Brain microvascular endothelial cell (primary cell): ENCODE measurements around the gene EDNRB.

Experiments used
- DNase-seq: peaks from one replicate; pipeline ENCODE4 v3.0.0-alpha.2; 2020
- H3K27ac ChIP-seq: fragments of 250-450 bp; sonication (Bioruptor Pico); 2 replicates; pipeline ENCODE4 v1.5.1; 2020; ENCODE audit warnings: mild to moderate bottlenecking, moderate library complexity
- H3K27me3 ChIP-seq: fragments of 250-450 bp; sonication (Bioruptor Pico); replicated peaks from 2 replicates; pipeline ENCODE4 v1.5.1; 2020; ENCODE audit warnings: mild to moderate bottlenecking
- H3K36me3 ChIP-seq: fragments of 250-450 bp; sonication (Bioruptor Pico); replicated peaks from 2 replicates; pipeline ENCODE4 v1.5.1; 2020; ENCODE audit warnings: mild to moderate bottlenecking
- H3K4me3 ChIP-seq: 2 replicates; pipeline ENCODE4 v1.5.1; 2011; ENCODE audit warnings: low read depth, mild to moderate bottlenecking, control low read depth, low read length, moderate library complexity
- CTCF ChIP-seq: IDR thresholded peaks from 2 replicates; pipeline ENCODE4 v1.5.1; 2011; ENCODE audit warnings: low read depth, mild to moderate bottlenecking, moderate library complexity, low read length, control low read depth, inconsistent platforms; ENCODE audit errors: missing control alignments
- in situ Hi-C: cut with HindIII; loops from 2 replicates; pipeline ENCODE4 v1.10.0; 2017; ENCODE audit warnings: low sequenced_read_pairs, low pct_ligation_motif_present

EDNRB gene

GRCh38 chr13:77894743-77895142, 23.9 kb downstream of the EDNRB start:
- in situ Hi-C loops: no loop called here
- no peak for DNase-seq
- Histone ChIP-seq H3K27me3 (no peaks in the 10 kb centered on the region), H3K36me3 (no peaks in the 10 kb centered on the region), H3K27ac (no peak overlapping the region), H3K4me3 (no peak overlapping the region)
- no peak for TF ChIP-seq CTCF

GRCh38 chr13:77893066-77893465, 25.6 kb downstream of the EDNRB start:
- DNase-seq: no peak
- Histone ChIP-seq H3K4me3 (no peak overlapping the region), H3K27ac (no peak overlapping the region), H3K36me3 (no peaks in the 10 kb centered on the region), H3K27me3 (no peaks in the 10 kb centered on the region)
- no peak for TF ChIP-seq CTCF
- in situ Hi-C loops: no loop called here

DNA sequence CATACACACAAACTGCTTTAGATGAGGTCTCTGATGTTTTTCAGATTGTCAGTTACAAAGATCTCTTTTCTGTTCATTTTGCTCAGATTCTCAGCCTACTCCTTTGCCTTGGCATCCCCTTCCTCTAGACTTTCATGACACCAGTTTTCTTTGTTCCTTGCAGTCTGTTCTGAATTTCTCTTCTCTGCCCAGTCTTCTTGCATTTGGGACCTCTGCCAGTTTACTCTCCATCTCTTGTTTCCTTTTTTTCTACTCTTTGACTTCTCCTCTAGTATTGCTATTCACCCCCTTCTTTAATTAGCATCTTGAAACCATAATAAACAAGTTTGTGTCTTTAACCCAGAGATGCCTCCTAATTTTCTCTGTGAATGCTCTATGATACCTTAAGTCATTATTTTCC, 26.1 kb downstream of the EDNRB start:
- no peak for TF ChIP-seq CTCF
- DNase-seq: no peak
- Histone ChIP-seq H3K27me3 (no peaks in the 10 kb centered on the region), H3K27ac (no peak overlapping the region), H3K4me3 (no peak overlapping the region), H3K36me3 (no peaks in the 10 kb centered on the region)
- in situ Hi-C loops: no loop called here

- in situ Hi-C loops: no loop called here
- no peak for DNase-seq
- Histone ChIP-seq H3K27ac (no peak overlapping the region), H3K36me3 (no peaks in the 10 kb centered on the region), H3K4me3 (no peak overlapping the region), H3K27me3 (no peaks in the 10 kb centered on the region)
- no peak for TF ChIP-seq CTCF
Measured at GRCh38 chr13:77891486-77891885, 27.1 kb downstream of the EDNRB start.

GRCh38 chr13:77891041-77891440, 27.6 kb downstream of the EDNRB start:
- H3K4me3 ChIP-seq: no peak overlapping the region
- no peaks in the 10 kb centered on the region for H3K27me3 ChIP-seq
- in situ Hi-C loops: no loop called here
- H3K27ac ChIP-seq: no peak overlapping the region
- no peak for TF ChIP-seq CTCF
- H3K36me3 ChIP-seq: no peaks in the 10 kb centered on the region
- no peak for DNase-seq

DNA sequence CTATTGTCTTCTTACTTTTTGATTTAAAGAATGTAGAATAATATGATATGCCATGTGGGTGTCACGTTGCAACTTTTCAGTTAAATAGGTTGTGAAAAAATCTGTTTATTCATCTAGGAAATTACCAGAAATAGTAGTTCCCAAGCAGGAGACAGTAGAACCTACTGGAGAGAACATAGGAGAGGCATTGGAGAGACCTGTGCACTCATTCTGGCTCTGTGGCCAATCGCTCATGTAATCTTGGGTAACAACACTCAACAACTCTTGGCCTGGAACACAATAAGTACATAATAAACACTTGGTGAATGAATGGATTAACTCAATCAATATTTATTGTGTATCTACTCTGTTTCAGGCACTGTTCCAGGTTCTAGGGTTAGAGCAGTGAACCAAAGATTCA, 35.3 kb downstream of the EDNRB start:
- in situ Hi-C loops: no loop called here
- H3K4me3 ChIP-seq: no peak overlapping the region
- H3K36me3 ChIP-seq: no peaks in the 10 kb centered on the region
- no peak overlapping the region for H3K27ac ChIP-seq
- no peak for TF ChIP-seq CTCF
- DNase-seq: no peak
- H3K27me3 ChIP-seq: no peaks in the 10 kb centered on the region
